SK-N-SH treated with all-trans-retinoic acid at 6 μM for 48 hours (cell line): ENCODE measurements around the gene TESPA1.

Experiments used
- ATAC-seq: fragments of 200-7000 bp; cut with Tn5 transposase; 3 replicates; pipeline ENCODE4 v1.9.1; 2020; ENCODE audit warnings: mild to moderate bottlenecking, moderate library complexity
- ARNTL ChIP-seq: fragments of 450-650 bp; formaldehyde crosslinking; IDR thresholded peaks from 2 replicates; pipeline ENCODE4 v1.5.0; 2020; ENCODE audit warnings: low read depth, mild to moderate bottlenecking, moderate library complexity, borderline replicate concordance
- BACH2 ChIP-seq: fragments of 250-450 bp; sonication (Bioruptor Pico); IDR thresholded peaks from 2 replicates; pipeline ENCODE4 v1.9.0; 2021; ENCODE audit warnings: mild to moderate bottlenecking, borderline replicate concordance
- CREB5 ChIP-seq: fragments of 250-450 bp; sonication (Bioruptor Pico); IDR thresholded peaks from 2 replicates; pipeline ENCODE4 v1.5.1; 2020; ENCODE audit warnings: low read depth, mild to moderate bottlenecking, moderate library complexity
- CSDC2 ChIP-seq: fragments of 250-450 bp; sonication (Bioruptor Pico); IDR thresholded peaks from 2 replicates; pipeline ENCODE4 v1.5.0; 2020; ENCODE audit warnings: mild to moderate bottlenecking, moderate library complexity
- ESRRG ChIP-seq: fragments of 250-450 bp; sonication (Bioruptor Pico); IDR thresholded peaks from 2 replicates; pipeline ENCODE4 v1.6.1; 2021; ENCODE audit warnings: mild to moderate bottlenecking
- OSR1 ChIP-seq: fragments of 250-450 bp; sonication (Bioruptor Pico); IDR thresholded peaks from 2 replicates; pipeline ENCODE4 v1.8.0; 2022; ENCODE audit warnings: moderate library complexity, mild to moderate bottlenecking, inconsistent platforms
- PPARA ChIP-seq: fragments of 250-450 bp; sonication (Bioruptor Pico); IDR thresholded peaks from 2 replicates; pipeline ENCODE4 v1.5.0; 2020; ENCODE audit warnings: mild to moderate bottlenecking, borderline replicate concordance
- SNAI2 ChIP-seq: fragments of 250-450 bp; sonication (Bioruptor Pico); IDR thresholded peaks from 2 replicates; pipeline ENCODE4 v1.5.0; 2020; ENCODE audit warnings: mild to moderate bottlenecking, moderate library complexity
- TCF4 ChIP-seq: fragments of 250-450 bp; sonication (Bioruptor Pico); IDR thresholded peaks from 2 replicates; pipeline ENCODE4 v1.8.0; 2021; ENCODE audit warnings: mild to moderate bottlenecking, moderate library complexity, borderline replicate concordance
- TOX ChIP-seq: fragments of 250-450 bp; sonication (Bioruptor Pico); IDR thresholded peaks from 2 replicates; pipeline ENCODE4 v1.8.0; 2021; ENCODE audit warnings: mild to moderate bottlenecking, moderate library complexity, borderline replicate concordance
- TSHZ2 ChIP-seq: fragments of 250-450 bp; sonication (Bioruptor Pico); IDR thresholded peaks from 2 replicates; pipeline ENCODE4 v1.5.0; 2020; ENCODE audit warnings: mild to moderate bottlenecking, moderate library complexity
- ZC3H10 ChIP-seq: fragments of 250-450 bp; sonication (Bioruptor Pico); IDR thresholded peaks from 2 replicates; pipeline ENCODE4 v1.5.1; 2021; ENCODE audit warnings: mild to moderate bottlenecking, moderate library complexity
- ZFP3 ChIP-seq: fragments of 250-450 bp; sonication (Bioruptor Pico); IDR thresholded peaks from 2 replicates; pipeline ENCODE4 v1.5.0; 2020; ENCODE audit warnings: mild to moderate bottlenecking, moderate library complexity
- ZFP30 ChIP-seq: fragments of 450-650 bp; formaldehyde crosslinking; IDR thresholded peaks from 2 replicates; pipeline ENCODE4 v1.5.0; 2022; ENCODE audit warnings: mild to moderate bottlenecking, moderate library complexity
- ZNF70 ChIP-seq: fragments of 450-650 bp; formaldehyde crosslinking; IDR thresholded peaks from 2 replicates; pipeline ENCODE4 v1.5.0; 2020; ENCODE audit warnings: mild to moderate bottlenecking, moderate library complexity
- ZNF8 ChIP-seq: fragments of 450-650 bp; formaldehyde crosslinking; IDR thresholded peaks from 2 replicates; pipeline ENCODE4 v1.5.0; 2020; ENCODE audit warnings: mild to moderate bottlenecking, moderate library complexity
- TF ChIP-seq, protein P1 (sequence below): fragments of 250-450 bp; sonication (Bioruptor Pico); IDR thresholded peaks from 2 replicates; pipeline ENCODE4 v1.5.1; 2021; ENCODE audit warnings: mild to moderate bottlenecking, moderate library complexity
- TF ChIP-seq, protein P2 (sequence below): fragments of 250-450 bp; sonication (Bioruptor Pico); IDR thresholded peaks from 2 replicates; pipeline ENCODE4 v1.8.0; 2020; ENCODE audit warnings: mild to moderate bottlenecking, moderate library complexity, borderline replicate concordance
- TF ChIP-seq, protein P3 (sequence below): fragments of 250-450 bp; sonication (Bioruptor Pico); IDR thresholded peaks from 2 replicates; pipeline ENCODE4 v1.8.0; 2021; ENCODE audit warnings: low read depth, mild to moderate bottlenecking, moderate library complexity, borderline replicate concordance

TESPA1 gene

DNA sequence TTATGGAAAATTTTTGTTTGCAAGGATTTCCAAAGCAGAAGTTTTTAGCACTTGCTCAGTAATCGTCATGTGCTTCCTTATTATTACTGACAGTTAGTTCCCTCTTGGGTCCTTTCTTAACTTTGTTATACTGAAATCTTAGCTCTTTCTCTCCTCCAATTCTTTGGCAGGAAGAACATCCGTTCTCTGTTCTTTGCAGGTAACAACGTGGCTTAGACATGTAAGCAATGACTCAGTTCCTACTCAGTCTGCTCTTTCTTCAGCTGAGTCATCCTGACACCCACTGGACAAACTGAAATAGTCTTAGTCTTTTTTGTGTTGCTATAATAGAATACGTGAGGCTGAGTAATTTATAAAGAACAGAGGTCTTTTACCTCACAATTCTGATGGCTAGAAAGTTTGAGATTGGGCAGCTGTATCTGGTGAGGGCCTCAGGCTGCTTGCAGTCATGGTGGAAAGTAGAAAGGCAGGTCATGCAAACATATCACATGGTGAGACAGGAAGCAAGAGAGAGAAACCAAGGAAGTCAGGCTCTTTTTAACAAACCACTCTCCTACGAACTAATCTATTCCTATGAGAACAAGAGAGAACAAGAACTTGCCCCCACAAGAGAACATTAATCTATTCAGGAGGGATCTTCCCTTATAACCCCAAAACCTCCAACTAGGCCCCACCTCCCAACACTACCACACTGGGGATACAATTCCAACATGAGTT lies 49.2 kb downstream of the TESPA1 start (continued):
- TF ChIP-seq TSHZ2 (no peak), ZC3H10 (CRISPR knock-in tag) (no peak), ESRRG (CRISPR knock-in tag) (no peak), CSDC2 (no peak), PPARA (CRISPR knock-in tag) (no peak)
- TF ChIP-seq, all 23 proteins: peak for 0

DNA sequence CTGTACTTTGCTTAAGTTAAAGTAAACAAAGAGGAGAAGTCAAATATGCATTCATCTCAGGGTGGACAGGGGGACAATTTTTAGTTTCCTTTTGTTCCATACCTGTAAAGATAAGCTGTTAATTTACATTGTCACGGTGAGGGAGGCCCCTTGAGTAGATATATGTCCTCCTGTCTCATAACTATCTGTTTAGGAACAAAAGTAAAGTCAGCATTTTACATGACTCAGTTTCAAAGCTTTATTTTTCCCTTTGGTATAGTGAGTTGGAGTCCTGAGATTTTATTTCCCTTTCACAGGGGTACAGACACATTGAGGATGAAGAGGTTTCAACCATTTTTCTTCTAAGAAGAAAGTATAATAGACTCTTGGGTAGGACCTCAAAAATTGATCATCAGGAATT lies 50.1 kb downstream of the TESPA1 start:
- TF ChIP-seq, protein P1, sequence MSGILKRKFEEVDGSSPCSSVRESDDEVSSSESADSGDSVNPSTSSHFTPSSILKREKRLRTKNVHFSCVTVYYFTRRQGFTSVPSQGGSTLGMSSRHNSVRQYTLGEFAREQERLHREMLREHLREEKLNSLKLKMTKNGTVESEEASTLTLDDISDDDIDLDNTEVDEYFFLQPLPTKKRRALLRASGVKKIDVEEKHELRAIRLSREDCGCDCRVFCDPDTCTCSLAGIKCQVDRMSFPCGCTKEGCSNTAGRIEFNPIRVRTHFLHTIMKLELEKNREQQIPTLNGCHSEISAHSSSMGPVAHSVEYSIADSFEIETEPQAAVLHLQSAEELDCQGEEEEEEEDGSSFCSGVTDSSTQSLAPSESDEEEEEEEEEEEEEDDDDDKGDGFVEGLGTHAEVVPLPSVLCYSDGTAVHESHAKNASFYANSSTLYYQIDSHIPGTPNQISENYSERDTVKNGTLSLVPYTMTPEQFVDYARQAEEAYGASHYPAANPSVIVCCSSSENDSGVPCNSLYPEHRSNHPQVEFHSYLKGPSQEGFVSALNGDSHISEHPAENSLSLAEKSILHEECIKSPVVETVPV (CRISPR knock-in tag) = no peak
- TF ChIP-seq BACH2 (CRISPR knock-in tag) = no peak
- no peak for TF ChIP-seq OSR1 (CRISPR knock-in tag)
- no peak for TF ChIP-seq ZFP3 (CRISPR knock-in tag)
- TF ChIP-seq ZNF8 (CRISPR knock-in tag) = no peak
- no peak for TF ChIP-seq ZNF70 (CRISPR knock-in tag)
- no peak for TF ChIP-seq SNAI2 (CRISPR knock-in tag)
- no peak for ATAC-seq

DNA sequence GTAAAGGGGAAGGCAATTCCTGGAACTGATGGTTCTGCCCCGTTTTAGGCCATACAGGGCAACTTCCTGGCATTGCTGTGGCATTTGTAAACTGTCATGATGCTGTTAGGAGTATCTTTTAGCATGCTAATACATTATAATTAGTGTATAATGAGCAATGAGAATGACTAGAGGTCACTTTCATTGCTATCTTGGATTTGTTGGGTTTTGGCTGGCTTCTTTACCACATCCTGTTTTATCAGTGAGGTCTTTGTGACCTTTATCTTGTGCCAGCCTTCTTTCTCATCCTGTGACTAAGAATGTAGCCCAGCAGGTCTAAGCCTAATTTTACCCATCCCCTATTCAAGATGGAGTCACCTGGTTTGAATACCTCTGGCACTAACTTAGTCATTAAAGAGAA lies 51.2 kb downstream of the TESPA1 start:
- TF ChIP-seq ZNF70 (CRISPR knock-in tag) (no peak), TOX (CRISPR knock-in tag) (no peak), OSR1 (CRISPR knock-in tag) (no peak)
- TF ChIP-seq, all 23 proteins: peak for 0

DNA sequence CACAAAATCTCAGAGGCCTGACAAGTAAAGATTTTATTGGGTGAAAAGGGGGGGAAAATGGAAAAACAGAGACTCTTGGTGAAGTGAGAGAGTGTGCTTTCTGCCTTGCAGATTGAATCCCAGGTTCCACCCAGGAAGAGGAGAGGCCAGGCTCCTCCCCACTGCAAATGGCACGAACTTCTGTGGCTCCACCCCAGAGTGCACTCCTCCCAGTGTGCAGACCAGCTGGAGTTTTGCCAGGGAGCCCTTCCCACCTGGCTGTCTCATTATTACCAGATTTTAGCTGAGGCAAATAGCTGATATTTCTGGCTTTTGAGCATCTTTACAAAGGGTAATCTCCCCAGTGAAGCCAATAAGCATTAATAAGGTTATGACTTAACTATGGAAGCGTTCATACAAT lies 51.9 kb downstream of the TESPA1 start:
- no peak for ATAC-seq
- TF ChIP-seq ZFP3 (CRISPR knock-in tag) (no peak), ESRRG (CRISPR knock-in tag) (no peak), CREB5 (CRISPR knock-in tag) (no peak), ZFP30 (CRISPR knock-in tag) (no peak), OSR1 (CRISPR knock-in tag) (no peak), BACH2 (CRISPR knock-in tag) (no peak), TCF4 (CRISPR knock-in tag) (no peak), ARNTL (CRISPR knock-in tag) (no peak)
- TF ChIP-seq, protein P2, sequence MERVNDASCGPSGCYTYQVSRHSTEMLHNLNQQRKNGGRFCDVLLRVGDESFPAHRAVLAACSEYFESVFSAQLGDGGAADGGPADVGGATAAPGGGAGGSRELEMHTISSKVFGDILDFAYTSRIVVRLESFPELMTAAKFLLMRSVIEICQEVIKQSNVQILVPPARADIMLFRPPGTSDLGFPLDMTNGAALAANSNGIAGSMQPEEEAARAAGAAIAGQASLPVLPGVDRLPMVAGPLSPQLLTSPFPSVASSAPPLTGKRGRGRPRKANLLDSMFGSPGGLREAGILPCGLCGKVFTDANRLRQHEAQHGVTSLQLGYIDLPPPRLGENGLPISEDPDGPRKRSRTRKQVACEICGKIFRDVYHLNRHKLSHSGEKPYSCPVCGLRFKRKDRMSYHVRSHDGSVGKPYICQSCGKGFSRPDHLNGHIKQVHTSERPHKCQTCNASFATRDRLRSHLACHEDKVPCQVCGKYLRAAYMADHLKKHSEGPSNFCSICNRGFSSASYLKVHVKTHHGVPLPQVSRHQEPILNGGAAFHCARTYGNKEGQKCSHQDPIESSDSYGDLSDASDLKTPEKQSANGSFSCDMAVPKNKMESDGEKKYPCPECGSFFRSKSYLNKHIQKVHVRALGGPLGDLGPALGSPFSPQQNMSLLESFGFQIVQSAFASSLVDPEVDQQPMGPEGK = no peak
- TF ChIP-seq, protein P3, sequence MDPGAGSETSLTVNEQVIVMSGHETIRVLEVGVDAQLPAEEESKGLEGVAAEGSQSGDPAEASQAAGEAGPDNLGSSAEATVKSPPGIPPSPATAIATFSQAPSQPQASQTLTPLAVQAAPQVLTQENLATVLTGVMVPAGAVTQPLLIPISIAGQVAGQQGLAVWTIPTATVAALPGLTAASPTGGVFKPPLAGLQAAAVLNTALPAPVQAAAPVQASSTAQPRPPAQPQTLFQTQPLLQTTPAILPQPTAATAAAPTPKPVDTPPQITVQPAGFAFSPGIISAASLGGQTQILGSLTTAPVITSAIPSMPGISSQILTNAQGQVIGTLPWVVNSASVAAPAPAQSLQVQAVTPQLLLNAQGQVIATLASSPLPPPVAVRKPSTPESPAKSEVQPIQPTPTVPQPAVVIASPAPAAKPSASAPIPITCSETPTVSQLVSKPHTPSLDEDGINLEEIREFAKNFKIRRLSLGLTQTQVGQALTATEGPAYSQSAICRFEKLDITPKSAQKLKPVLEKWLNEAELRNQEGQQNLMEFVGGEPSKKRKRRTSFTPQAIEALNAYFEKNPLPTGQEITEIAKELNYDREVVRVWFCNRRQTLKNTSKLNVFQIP (CRISPR knock-in tag) = no peak

More for the DNA sequence above, 51.2 kb downstream of the TESPA1 start:
- ATAC-seq = no peak
